Measurements from ENCODE around the gene GDPD2.

Gene GDPD2

GRCh38 chrX:70477734-70478075 is 54.6 kb downstream of the GDPD2 start:
- no peak for DNase-seq

- no peak for DNase-seq
These were observed 55.6 kb downstream of the GDPD2 start for GRCh38 chrX:70478526-70479245.

GRCh38 chrX:70479247-70479921 is 56.3 kb downstream of the GDPD2 start:
- no peak for DNase-seq

- DNase-seq: no peak
These were observed 57.0 kb downstream of the GDPD2 start for GRCh38 chrX:70479922-70480659.

- no peak for DNase-seq
These were observed 57.5 kb downstream of the GDPD2 start for GRCh38 chrX:70480660-70481018.

- DNase-seq: no peak
These were observed 58.6 kb downstream of the GDPD2 start for GRCh38 chrX:70481471-70482270.

- no peak for DNase-seq
These were observed 59.2 kb downstream of the GDPD2 start for GRCh38 chrX:70482300-70482699.

Measured in CD4-positive, alpha-beta T cell treated with Interferon gamma for 1 hour (primary cell).